NCI-H2171 treated with DMSO at 0.1 percent for 48 hours (cell line): ENCODE results near the gene QKI.
A peak's percentile ranks its signal among the peaks of the same experiment; 100 is the strongest.
"Not testable (repeated sequence)": the region's sequence is repeated elsewhere in the genome, so short reads cannot be mapped to it uniquely, and the experiment has no call there.

ENCODE experiments used
- DNase-seq: peaks from one replicate; lab custom pipeline; 2025; lab: John Stamatoyannopoulos, UW

Gene QKI

DNA sequence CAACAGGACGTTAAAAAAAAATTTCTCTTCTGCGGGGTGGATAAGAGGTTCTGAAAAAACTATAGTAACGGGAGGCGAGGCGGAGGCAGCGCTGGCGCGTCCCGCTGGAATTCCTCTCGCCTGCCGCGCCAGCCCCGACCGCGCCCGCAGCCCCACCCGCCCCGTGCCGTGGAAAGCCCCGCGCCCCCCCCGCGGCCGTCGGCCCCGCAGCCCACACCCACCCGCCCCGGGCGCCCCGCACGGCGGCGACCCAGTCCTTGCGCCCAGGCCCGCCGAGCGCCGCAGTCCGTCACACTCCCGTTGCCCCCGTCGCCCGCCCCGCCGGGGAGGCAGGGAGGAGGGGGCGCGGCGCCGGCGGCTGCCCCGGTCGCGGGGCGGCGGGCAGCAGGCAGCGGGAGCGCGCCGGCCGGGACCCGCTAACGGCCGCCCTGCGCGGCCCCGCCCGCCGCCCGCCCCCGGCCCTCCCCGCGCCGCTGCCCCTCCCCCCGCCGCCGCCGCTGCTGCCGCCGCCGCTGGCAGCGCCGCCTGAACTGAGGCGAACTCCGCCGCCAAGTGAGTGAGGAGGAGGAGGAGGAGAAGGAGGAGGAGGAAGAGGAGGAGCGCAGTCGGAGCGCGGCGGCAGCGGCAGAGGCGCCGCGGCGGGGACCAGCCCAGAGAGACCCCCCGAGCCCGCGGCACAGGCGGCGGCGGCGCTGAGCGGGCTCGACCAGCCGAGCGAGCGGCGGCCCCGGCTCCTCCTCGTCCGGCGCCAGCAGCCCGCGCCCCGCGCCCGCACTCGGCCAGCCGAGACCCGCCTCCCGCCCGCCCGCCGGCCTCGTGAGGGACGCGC lies at the start of gene QKI:
QKI (plus strand) TSS at position 602 of the 829 bp plus-strand sequence. CDS start 476 bp downstream, outside the sequence.
- DNase-seq, result peak; percentile 50

DNA sequence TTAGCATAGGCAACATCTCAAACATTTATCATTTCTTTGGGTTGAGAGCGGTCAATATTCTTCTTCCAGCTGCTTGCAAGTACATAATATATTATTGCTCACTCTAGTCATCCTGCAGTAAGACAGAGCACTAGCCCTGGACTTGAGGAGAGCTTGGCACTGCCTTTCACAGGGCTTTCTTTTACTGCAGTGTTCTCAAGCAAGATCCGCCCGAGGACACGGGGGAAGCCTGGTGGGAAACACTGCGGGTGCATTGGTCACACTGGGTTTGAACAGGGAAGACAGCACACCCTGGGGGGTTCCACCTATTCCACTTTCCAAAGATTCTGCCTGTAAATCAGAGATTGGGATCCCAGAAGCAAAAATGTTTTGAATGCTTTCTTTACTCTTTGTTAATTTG lies 48.2 kb upstream of the QKI start:
- no peak for DNase-seq

DNA sequence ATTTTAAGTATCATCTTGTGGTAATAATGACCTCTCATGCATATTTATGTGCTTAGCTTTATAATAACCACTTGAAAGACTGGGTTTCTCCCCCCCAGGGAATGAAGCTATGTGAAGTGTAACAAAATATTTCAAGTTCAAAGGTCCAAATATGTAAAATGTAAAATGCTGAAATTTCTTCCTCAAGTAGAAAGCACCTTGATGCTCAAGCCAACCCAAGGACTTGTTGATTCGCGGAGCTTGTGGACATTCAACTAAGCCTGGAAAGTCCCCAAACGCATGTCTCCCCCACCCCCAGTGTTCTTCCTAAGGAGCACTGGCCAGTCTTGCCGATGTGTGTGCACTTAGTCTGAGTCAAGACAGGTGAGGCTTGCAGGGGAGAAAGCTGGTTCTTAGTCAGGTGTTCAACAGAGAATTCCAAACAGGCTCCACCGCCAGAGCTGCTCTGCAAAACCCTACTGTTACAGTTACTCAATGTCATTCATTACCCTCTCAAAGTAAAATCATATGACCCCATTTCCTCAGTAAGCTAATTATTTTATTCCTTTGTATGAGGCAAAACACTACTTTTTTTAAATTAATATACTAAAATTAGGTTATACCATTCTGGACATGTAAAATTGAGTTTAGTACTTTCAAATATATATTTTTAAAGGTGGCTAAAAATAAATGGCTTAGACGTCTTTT lies 46.9 kb upstream of the QKI start:
- no peak for DNase-seq

DNA sequence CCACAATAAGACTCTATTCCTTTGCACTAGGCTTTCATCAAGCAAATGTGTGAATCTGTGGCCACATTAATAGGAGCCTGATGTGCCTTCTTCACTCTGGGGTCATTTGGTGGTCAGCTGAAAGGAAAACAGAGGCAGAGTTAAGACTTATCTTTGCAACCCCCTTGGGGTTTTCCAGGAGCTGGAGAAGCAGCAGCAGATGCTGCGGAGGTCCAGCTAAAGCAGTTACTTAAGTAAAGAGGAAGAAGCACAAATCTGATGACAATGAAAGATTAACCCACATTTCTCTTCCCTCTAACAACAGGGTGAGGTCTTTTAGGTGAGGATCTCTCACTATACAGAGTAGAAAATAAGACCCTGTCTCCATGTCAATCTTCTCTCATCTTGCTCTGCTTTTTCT lies 45.4 kb upstream of the QKI start:
- DNase-seq, result no peak

DNA sequence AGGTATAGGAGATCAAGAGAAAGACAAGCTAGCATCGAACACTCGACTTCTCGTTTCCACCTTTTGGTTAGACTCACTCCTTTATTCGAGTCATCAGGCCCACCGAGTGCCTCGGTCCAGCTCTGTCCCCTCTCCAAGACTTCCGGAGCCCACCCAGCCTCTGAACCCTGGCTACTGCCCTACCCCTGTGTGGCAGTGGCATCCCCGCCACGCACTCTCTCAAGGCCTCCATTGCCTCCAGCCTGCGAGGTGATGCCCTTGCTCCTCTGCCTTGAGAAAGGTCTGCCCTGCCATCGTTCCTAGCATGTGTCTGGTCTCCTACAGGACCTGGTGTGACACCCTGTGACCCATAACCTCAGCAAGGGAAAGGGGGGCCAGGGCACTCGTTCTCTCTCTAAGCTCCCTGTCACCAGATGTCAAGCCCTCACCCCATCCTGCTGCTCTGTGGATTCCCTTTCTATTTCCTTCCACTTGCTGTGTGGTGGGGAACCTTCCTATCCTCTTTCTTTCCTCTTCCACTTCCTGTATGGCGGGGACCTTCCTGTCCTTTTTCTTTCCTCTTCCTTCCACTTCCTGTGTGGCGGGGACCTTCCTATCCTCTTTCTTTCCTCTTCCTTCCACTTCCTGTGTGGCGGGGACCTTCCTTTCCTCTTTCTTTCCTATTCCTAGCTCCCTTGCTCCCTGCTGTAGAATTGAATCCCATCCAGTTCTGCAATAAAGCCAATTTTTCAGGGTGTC lies 44.7 kb upstream of the QKI start:
- peak; percentile 20 for DNase-seq

DNA sequence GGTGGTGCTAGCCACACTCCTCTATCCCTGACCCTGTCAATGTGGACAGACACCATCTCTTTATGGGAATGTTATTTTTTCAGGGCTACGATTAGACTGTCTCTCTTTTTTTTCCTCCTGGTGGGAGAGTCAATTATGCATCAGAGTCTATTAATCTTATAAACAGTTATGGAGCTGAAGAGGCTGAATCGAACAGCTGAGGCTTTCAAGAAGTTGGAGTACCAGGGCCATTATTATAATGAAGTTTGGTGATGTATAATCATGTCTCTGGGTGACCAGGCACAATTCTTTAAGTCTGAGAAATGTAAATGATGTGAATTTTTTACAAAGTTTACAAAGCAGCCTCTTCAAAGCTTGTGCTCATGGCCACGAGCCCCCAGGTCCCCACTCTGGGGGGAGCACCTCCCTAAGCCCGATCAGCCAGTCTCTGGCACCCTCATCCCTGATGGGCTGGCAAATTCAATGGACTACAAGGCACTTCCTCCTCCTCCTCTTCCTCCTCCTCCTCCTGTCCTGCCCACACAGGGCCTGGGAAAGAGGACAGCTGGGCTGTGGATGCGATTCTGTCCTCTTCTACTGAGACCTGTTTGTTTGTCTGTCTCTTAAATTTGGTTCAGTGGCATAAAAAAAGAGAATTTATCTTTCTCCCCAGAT lies 43.9 kb upstream of the QKI start:
- no peak for DNase-seq

DNA sequence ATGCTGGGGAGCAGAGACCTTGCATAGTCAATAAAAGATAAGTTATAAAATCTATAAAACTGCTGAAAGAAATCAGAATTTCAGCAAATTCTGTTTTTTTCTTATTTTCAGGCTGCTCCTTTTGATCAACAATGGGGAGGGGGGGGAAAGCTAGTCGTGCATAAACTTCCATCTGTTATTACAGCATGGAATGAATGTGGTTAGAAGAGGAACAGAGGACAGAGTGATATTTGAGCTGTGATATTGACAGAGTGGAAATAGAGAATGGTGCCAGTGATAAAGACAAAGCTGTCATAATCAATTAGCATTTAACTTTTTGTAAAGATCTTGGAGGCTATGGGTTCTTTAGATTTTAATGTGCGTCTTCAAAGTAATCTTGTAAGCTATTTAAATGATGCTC lies 43.4 kb upstream of the QKI start:
- peak; percentile 87 for DNase-seq

DNA sequence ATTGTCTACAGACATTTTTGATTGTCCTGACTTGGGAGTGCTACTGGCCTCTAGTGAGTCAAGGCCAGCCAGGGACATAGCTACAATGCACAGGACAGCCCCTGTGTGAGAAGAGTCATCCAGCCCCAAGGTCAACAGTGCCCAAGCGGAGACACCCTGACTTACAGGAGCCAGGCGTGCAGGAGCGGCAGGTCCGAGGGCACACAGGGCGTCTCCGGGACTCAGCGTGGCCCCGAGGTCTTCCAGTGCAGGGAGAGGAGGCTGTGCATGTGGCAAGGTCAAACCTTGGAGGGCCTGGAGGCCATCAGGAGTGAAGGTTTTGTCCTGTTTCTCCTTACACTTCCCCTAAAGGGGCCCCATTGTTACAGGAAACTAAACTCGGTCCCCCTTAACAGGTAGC lies 41.3 kb upstream of the QKI start:
- DNase-seq, result no peak

DNA sequence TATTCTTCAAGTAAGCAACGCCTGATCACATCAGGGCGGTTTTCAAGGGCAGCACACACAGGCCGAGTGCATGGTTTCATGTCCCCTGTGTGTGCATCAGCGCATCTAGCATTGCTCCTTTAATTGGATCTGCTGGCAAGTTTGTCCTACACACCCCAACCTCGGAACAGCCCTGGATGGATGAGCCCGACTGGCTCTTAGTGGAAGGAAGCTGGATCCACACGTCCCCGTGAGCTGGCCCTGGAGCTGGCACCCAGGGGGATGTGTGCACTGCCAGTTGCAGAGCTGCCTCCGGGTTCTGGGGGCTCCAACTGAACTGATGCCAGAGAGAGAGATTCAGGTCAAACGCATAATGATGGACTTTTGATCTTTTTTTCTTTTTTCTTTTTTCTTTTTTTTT lies 39.2 kb upstream of the QKI start:
- DNase-seq, result no peak

DNA sequence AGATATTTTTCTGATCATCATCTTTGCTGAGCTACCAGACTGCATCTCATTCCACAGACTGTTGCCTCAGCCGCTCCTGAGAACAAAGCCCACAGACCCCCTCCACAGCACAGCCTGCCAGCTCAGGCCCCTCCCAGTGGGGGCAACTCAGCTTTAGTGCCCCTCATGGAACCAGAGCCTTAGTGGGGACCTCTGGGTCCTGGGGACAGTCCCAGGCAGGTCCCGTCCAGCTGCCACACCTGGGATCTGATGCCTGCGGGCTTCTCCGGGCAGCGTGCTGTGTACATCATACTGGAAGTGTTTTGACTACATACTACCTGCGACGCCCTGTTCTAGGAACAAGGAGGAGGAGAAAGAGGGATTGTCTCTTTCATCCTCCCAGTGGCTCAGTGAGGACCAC lies 38.3 kb upstream of the QKI start:
- DNase-seq, result no peak

DNA sequence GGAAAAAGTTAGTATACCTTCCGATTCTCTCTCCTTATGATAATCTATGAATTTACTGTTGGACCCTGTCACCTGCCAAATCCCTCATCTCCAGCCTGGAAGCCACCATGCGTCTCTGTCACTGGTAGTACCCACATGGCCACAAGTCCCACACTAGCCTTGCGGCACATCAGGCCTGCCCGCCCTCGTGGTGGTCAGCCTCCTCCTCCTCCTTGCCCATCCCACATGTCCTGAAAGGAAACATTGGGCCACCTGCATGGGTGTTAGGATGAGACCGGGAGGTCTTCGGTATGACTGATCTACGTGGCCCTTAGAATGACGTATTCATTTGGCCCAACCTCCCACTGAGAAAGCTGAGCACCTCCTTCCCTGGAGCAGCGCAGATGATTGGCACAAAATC lies 37.0 kb upstream of the QKI start:
- no peak for DNase-seq

DNA sequence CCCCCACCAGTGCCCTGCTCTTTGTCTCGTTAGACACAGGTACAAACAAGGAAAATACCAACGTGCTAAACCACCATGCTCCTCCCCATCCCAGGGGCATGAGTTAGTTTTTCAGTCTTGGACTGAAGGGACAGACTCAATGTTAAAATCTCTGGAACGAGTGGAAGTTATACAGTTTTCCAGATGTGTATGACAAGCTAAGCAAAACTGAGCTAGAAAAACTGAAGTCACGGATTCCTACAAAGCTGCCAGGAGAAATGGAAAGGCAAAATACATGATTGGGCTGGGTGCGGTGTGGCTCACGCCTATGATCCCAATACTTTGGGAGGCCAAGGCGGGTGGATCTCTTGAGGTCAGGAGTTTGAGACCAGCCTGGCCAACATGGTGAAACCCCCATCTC lies 34.3 kb upstream of the QKI start:
- no peak for DNase-seq

DNA sequence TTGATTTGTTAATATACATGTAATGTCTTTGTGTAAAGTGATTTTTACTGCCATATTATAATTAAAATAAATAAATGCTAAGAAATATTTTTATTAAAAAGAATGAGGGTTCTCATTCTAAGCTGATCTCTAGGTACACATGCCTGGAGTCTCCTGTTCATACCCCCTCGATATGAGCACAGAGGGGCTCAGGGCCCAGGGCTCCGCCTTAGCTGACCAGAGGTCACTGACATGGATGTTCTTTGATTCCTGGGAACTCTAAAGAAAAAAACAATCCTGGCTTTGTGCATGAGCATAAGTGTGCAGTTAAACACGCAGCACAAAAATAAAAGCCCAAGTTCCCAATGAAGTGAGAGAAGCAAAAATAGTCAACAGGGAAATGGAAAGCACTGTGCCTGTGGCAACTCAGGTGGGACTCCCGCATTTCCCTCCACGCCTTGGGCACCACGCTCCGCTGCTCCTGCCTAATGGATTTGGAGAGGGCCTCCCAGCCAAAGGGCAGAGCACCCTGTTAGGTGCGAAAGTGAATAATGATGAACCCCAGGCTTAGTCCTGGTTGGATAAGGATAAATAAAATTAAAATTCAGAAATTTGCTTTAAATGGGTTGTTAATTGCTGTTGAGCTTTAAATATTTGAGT lies 33.3 kb upstream of the QKI start:
- no peak for DNase-seq

DNA sequence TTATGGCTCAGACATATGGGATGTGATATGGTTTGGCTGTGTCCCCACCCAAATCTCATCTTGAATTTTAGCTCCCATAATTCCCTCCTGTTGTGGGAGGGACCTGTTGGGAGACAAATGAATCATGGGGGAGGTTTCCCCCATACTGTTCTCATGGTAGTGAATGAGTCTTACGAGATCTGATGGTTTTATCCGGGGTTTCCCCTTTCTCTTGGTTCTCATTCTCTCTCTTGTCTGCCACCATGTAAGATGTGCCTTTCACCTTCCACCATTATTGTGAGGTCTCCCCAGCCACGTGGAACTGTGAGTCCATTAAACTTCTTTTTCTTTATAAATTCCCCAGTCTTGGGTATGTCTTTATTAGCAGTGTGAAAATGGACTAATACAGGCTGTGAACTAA lies 31.1 kb upstream of the QKI start:
- not testable (repeated sequence) for DNase-seq

DNA sequence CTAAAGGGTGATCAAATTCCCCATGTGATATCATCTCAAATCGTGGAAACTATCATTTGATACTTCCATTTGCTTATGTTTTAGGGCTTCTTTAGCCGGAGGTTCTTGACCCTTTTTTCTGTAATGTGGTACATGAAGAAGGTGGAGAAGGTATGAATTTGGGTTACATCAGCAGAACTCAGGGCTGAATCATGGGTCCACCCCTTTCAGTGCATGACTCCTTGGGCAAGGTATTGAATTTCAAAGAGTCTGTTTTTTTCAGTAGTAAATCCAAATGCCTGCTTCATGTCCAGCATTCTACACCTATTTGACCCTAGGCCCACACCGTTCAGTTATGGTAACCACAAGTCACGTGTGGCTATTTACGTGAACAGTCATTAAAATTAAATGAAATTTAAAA lies 30.6 kb upstream of the QKI start:
- DNase-seq, result no peak

DNA sequence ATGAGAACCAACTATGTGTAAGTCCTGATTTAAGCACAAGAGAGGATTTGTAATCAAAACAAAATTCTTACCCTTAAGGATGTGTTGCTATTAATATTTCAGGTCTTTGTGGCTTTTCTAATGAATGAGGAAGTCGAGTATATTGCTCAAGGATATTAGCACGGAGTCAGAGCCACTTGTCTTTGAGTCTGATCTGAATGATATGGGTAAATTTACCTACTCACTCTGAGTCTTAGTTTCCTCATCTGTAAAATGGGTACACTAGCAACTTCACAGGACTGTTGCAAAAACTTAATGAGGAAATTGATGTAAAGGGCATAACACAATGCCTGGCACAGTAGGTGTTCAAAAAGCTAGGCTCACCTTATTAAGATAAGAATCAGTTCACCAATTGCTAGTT lies 30.0 kb upstream of the QKI start:
- DNase-seq, result no peak

DNA sequence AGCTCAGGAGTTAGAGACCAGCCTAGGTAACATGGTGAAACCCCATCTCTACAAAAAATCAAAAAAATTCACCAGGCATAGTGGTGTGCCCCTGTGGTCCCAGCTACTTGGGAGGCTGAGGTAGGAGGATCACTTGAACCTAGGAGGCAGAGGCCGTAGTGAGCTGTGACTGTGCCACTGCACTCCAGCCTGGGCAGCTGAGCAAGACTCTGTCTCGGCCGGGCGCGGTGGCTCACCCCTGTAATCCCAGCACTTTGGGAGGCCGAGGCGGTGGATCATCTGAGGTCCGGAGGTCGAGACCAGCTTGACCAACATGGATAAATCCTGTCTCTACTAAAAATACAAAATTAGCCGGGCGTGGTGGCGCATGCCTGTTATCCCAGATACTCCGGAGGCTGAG lies 29.0 kb upstream of the QKI start:
- not testable (repeated sequence) for DNase-seq

DNA sequence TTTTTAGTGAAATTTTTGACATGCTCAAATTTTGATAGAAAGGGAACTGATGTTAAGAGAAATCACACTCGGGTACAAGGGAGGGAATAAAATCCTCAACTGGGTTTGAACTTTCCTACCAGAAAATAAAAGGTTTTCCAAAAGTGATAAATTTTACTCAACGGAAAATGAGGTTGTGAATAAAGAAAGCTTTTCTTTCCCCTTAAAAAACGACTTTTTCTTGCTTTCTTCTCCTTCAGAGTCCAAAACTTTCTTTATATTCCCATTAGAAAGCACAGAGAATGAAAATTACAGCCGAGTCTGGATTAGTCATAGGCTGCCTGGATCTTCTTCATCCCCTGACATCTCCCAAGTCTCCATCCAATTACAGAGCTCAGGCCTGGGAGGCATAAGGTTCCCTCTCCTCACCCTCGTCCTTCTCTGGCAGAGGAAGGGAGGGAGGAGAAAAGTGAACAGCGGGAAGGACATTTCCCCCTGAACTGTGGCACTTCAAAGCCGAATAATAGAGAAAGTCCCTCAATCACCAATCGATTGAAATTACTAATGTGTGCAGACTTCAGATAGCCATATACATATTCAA lies 28.1 kb upstream of the QKI start:
- no peak for DNase-seq

DNA sequence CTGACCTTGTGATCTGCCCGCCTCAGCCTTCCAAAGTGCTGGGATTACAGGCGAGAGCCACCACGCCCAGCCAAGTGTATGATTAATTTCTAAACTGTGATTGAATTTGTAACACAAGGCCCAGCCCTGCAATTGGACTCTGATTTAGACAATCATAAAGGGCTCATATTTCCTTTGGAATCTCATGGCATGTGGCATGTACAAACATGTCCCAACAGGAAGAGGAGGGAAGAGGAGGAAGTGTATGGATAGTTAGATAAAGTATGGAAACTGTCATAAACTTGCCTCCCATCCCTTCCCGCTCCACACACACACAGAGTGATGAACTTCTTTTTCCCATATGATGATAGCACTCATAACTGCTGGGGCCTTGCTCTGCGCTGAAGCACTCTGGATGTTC lies 27.2 kb upstream of the QKI start:
- peak; percentile 39 for DNase-seq

DNA sequence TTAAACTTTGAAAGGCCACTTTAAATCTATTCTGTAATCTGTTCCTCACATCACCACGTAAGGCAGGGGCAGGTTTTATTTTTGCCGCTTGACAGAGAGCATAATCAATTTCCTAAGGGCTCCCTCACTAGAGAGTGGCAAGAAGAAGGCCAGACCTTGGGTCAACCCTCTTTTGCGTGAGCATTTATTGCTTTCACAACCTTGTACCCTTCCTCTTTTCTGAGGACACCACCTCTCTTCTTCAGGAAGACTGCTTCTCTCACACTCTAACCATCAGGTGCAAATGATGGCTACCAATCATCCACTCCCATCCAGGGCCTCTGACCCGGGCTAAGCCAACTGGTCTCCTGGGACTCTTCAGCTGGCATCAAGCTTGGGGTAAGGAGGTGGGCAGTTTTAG lies 25.2 kb upstream of the QKI start:
- DNase-seq, result no peak

DNA sequence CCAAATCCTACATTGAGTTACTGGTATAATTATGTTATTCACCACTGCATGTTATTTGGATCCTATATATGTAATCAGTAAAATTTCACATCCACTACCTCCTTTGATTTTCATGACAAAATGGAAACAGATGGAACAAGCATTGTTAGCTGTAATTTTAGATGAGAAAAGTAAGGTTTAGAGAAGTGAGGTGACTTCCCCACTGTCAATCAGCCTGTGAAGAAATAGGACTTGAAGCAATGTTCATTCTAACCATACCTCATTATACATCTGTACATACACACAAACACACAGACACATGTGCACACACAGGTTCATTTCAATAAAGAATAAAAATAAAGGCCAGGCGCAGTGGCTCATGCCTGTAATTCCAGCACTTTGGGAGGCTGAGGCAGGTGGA lies 23.7 kb upstream of the QKI start:
- DNase-seq, result no peak

DNA sequence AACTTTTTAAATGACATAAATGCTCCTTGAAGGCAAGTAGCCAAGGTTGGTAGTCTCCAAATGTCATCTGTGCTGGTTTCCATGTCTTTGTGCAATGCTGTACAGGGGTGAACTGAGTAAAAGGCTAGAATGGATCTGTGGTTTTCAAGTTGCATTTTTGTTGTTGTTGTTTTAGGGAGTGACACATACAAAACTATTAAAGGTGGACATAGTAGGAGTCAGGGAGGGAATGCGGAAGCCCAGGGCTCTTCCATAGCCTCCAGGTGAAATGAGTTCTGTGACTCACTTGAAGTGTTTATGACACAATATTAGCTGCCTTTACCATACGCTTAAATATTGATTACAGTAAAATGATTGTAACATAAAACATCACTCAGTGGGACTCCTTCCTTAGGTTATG lies 22.5 kb upstream of the QKI start:
- DNase-seq, result no peak
